Activated T-cell treated with anti-CD3 and anti-CD28 coated beads for 4 hours (primary cell): ENCODE data around the gene ADK.
"Not testable (repeated sequence)": the region's sequence is repeated elsewhere in the genome, so short reads cannot be mapped to it uniquely, and the experiment has no call there.

Experiments used
- DNase-seq: peaks from one replicate; pipeline ENCODE4 v3.0.0-alpha.2; 2020

Gene ADK

GRCh38 chr10:74502963-74503608 lies 352.1 kb downstream of the ADK start:
- no peak for DNase-seq

DNA sequence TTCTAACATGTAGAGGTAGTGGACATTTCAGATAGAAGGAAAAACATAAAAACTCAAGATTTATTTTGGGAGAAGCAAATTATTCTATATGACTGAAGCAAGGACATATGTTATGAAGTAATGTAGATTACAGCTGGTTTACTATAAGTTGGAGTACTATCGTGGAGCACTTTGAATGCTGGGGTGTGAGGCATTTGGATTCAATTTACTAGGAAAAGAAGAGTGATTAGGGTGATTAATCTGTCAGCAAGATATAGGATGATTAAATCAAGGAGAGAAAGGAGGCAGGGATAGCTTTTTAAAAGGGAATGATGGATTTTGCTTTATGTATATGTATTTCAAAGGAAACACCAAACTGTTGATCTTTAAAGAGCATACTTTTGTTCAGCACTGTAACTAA lies 356.9 kb downstream of the ADK start:
- no peak for DNase-seq

- no peak for DNase-seq
These were observed 359.6 kb downstream of the ADK start for GRCh38 chr10:74510594-74510993.

GRCh38 chr10:74511051-74511450 lies 360.0 kb downstream of the ADK start:
- no peak for DNase-seq

DNA sequence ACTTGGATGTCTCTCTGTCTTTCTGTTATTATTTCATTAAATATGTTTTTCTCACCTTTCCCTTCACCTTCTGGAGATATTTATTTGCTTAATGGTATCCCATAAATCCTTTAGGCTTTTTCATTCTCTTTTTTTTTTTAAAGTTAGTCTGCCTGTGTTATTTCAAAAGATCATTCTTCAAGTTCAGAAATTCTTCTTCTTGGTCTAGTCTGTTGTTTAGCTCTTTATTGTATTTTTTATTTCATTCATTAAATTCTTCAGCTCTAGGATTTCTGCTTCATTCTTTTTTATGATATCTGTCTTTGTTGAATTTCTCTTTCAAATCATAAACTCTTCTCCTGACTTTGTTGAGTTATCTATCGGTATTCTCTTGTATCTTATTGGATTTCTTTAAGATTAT lies 363.3 kb downstream of the ADK start:
- no peak for DNase-seq

DNA sequence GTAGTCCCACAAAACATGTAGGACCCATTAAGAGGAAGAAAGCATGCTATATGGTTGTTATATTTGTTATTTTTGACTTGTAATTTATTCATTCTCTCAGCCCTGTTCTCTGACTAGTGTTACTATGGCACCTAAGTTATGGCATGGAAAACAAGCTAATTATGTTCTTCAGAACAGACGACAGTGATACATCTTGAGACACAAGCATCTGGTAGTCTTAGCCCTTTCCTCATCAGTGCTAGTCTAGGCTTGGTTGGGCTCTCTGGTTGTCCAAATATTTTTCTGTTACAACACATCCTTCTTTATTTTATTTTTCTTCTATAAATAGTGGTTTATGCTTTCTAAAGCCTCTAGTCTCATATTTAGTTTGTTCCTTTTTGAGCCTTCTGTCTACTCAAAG lies 367.0 kb downstream of the ADK start:
- DNase-seq = no peak

DNA sequence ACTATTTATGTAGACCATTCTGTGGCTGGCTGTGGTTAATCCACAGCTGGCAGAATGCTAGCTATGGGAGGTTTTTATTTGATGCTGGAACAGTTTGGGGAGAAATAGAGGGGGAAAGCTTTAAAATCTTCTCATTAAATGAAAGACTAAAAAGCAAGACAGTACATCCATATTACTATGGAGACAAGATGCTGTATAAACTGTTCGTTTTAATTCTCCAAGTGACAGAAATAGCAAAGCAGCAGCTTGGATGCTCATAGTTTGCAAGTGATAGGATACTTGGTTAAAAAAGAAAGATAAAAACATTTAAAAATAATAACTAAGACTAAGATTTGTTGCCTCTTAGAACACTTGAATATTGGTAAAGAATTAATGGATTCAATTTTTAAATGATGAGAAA lies 370.5 kb downstream of the ADK start:
- no peak for DNase-seq

DNA sequence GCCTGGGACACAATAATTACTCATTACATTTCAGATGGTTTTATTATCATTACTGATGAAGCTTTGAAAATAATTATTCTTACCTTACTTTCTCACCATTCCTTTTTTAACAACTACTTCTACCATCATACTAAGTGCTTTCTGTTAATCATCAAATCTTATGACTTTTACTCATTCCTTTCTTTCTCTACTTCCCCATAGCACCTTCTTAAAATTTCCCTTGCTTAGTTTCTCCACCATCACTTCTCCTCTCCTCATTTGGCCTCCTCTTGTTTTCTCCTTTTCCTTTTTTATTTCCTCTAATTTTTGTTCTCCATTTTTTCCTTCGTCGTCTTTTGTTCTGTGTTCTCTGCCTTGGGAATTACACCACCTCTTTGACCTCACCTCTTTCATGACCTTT lies 372.2 kb downstream of the ADK start:
- DNase-seq = no peak

GRCh38 chr10:74525885-74526284 lies 374.9 kb downstream of the ADK start:
- DNase-seq = no peak

- DNase-seq = not testable (repeated sequence)
These were observed 376.6 kb downstream of the ADK start for GRCh38 chr10:74527611-74528010.

DNA sequence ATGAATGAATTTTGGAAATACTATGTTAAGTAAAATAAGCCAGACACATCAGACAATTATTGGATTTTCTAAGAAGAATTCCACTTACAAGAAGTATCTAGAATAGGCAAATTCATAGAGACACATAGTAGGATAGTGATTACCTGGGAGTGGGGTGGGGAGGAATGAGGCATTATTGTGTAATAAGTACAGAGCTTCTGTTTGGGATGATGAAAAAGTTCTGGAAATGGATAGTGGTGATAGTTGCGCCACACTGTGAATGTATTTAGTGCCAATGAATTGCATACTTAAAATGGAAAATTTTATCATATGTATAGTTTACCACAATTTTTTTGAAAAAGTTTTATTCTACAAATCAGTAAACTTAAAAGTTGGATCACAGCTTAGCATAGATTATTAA lies 378.2 kb downstream of the ADK start:
- DNase-seq = no peak

DNA sequence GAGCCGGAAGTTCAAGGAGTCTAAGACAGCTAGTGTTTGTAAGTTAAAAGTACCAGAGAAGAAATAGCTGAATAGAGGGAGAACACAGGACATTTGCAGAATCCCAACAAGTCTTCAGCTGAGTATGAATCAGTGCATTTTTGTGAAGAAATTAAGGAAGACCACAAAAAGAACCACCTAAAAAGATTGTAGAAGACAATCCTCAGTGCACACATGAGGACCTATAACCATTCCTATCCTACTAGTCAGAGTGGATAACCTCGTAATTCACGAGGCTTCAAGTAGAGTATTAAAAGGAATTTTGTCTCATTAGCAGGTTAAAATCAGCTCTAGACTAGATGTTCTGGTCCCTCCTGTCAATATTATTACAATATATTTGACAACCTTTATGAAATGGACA lies 380.0 kb downstream of the ADK start:
- no peak for DNase-seq

DNA sequence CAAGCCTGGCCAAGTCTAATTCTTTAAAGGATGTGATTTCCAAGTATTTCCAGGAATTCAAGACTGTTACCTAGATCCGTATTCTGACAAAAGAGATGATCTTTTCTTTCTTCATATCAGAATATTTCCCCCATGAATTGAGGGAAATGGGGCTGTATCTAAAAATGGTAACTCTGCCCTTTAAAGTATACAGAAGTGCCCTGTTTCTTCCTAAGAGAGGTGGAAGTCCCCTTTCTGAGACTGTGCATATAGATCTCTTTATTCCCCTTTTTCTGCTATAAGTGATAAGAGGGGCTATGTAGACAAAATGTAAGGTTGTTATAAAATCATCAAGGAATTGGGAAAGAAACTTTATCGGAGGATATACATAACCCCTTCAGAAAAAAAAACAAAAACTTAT lies 388.3 kb downstream of the ADK start:
- DNase-seq = no peak

DNA sequence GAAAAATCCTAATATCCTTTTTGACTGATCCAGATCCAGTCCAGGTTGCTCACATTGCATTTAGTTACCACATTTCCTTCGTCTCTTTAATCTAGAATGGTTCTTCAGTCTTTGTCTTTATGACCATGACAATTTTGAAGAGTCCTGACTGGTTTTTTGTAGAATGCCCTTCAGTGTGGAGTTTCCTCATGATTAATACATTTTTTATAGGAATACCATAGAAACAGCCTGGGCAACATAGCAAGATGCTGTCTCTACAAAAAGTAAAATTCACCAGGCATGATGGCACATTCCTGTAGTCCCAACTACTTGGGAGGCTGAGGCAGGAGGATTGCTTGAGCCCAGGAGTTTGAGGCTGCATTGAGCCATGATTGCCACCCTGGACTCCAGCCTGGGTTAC lies 390.4 kb downstream of the ADK start:
- no peak for DNase-seq

GRCh38 chr10:74542077-74542476 lies 391.1 kb downstream of the ADK start:
- DNase-seq = no peak

DNA sequence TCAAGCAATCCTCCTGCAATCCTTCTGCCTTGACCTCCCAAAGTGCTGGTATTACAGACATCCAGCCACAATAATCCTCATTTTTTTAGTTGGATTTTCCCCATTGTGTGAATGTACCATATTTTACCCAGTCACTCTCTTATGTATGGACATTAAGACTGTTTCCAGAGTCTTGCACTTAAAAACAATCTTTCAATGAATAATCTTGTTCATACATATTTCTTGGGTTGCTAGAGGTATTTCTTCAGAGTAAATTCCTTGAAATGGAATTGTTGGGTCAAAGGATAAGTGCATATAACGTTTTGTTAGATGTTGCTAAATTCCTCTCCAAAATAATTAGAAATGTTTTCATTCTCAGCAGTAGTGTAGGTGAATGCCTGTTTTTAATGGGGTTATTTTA lies 392.3 kb downstream of the ADK start:
- DNase-seq = no peak

DNA sequence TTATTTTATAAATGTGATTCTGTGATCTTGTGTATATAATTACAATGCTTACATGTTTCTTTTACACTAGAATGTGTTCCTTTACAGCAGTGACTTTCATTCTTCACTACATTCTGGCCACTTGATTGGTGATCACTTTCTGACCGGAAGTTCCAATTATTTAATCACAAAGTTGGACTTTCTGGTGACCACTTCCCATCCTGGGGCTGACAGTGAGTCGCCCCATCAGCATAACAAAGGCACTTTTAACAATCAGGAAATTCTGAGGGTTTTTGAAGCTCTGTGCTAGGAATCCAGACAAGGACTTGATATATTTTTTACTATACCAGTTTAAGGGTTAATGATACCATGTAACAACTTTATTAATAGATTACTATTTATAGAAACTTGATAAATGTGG lies 393.1 kb downstream of the ADK start:
- no peak for DNase-seq

GRCh38 chr10:74548676-74549075 lies 397.7 kb downstream of the ADK start:
- DNase-seq = no peak

GRCh38 chr10:74556072-74556705 lies 405.2 kb downstream of the ADK start:
- no peak for DNase-seq

GRCh38 chr10:74557098-74557497 lies 406.1 kb downstream of the ADK start:
- no peak for DNase-seq

DNA sequence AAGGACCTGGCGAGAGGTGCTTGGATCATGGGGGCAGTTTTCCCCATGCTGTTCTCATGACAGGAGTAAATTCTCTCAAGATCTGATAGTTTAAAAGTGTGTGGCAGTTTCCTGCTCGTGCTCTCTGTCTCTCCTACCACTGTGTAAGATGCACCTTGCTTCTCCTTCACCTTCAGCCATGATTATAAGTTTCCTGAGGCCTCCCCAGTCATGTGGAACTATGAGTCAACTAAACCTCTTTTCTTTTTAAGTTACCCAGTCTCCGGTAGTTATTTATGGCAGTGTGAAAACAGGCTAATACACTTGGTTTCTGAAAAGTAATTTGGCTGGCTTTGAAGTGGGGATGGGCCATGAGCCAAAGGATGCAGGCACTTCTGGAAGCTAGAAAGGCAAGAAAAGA lies 407.4 kb downstream of the ADK start:
- DNase-seq = no peak

DNA sequence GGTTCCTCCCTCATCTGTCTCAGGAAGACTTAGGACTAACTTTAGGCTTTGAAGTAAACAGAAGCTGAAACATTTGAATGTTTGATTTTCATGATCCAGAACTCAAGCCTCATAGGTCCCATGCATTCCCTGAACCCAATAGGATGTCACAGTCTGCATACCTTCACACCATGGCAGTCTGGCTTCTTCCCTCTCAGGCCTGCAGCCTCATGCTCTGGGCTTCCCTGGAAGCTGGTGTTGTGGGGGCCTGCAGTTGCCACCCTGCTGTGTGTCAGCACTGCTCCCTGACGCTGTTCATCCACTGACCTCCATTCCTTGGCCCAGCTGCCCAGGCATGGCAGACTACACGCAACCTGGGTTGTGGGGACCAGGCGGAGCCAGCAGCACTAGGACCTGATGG lies 407.9 kb downstream of the ADK start:
- DNase-seq = no peak

DNA sequence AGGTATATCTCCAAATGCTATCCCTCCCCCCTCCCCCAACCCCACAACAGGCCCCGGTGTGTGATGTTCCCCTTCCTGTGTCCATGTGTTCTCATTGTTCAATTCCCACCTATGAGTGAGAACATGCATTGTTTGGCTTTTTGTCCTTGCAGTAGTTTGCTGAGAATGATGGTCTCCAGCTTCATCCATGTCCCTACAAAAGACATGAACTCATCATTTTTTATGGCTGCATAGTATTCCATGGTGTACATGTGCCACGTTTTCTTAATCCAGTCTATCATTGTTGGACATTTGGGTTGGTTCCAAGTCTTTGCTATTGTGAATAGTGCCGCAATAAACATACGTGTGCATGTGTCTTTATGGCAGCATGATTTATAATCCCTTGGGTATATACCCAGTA lies 417.9 kb downstream of the ADK start:
- not testable (repeated sequence) for DNase-seq

DNA sequence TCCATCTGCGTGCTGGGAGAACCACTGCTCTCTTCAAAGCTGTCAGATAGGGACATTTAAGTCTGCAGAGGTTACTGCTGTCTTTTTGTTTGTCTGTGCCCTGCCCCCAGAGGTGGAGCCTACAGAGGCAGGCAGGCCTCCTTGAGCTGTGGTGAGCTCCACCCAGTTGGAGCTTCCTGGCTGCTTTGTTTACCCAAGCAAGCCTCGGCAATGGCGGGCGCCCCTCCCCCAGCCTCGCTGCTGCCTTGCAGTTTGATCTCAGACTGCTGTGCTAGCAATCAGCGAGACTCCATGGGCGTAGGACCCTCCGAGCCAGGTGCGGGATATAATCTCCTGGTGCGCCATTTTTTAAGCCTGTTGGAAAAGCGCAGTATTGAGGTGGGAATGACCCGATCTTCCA lies 422.5 kb downstream of the ADK start:
- not testable (repeated sequence) for DNase-seq

DNA sequence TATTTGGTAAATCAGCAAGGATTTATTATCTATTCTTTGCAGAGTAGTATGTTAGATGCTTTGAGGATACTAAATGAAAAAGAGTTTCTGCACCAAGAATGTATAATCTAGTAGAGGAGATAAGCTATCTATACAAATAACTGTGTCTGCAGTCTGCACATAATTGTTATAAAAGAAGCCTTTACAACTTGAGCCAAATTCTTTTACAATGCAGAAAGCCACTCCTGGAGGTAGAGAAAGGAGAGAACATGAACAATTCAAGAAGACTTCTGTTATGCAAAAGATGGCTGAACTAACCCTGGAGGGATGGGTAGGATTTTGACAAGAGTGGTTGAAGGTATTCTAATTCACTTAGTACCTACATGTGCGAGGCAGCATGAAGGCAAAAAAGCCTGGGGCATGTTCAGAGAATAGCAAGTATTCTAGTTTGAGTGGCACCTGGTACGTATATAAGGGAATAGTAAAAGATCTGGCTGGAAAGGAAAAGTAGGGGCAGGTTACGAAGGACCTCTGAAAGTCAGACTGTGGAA lies 424.2 kb downstream of the ADK start:
- DNase-seq = no peak
